ENCODE results near the gene PDE4D.

- TF ChIP-seq EP300 (IDR thresholded peaks at IDR 0.05), result no peak
- no peak for TF ChIP-seq CTCF (IDR thresholded peaks at IDR 0.05)
These were observed 735.4 kb downstream of the PDE4D start for GRCh38 chr5:59158165-59158564.
